Measurements from ENCODE around the gene C2orf80.
"Not testable (repeated sequence)": the region's sequence is repeated elsewhere in the genome, so short reads cannot be mapped to it uniquely, and the experiment has no call there.

C2orf80 gene

DNA sequence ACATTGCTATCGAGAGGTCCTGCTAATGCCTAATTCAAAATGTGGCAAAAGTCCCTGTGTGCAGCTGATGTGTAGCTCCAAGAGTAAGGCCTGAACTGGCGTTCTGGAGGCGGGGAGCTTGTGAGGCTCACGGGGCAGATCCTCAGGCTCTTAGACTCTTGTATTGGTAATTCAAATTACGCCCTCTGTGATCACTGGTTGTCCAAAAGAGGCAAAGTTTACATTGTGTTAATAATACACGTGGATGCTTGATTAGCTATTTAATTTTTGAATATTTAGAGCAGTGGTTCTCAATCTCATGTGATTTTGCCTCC is 14.0 kb downstream of the C2orf80 start:
- no peak for DNase-seq

- DNase-seq, result peak; percentile 65
Measured at GRCh38 chr2:208175069-208175839, 14.6 kb downstream of the C2orf80 start.

DNA sequence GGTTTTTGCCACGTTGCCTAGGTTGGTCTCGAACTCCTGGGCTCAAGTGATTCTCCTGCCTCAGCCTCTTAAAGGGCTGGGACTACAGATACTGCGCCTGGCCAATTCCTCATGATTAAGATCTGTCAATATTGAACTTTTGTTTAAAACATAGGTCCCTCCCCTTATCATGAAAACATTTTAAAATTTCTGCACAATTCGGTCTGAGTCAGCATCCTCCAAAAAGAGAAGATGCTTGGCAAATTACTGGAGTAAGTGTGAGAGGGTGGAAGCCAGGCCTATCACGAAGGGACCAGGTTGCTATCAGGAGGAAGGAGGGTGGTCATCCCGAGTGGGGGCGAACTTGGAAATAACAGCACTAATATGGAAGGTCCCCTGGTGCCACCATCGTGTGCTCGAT is 15.7 kb downstream of the C2orf80 start:
- no peak for DNase-seq

- DNase-seq, result no peak
Measured at GRCh38 chr2:208172125-208172524, 17.7 kb downstream of the C2orf80 start.

DNA sequence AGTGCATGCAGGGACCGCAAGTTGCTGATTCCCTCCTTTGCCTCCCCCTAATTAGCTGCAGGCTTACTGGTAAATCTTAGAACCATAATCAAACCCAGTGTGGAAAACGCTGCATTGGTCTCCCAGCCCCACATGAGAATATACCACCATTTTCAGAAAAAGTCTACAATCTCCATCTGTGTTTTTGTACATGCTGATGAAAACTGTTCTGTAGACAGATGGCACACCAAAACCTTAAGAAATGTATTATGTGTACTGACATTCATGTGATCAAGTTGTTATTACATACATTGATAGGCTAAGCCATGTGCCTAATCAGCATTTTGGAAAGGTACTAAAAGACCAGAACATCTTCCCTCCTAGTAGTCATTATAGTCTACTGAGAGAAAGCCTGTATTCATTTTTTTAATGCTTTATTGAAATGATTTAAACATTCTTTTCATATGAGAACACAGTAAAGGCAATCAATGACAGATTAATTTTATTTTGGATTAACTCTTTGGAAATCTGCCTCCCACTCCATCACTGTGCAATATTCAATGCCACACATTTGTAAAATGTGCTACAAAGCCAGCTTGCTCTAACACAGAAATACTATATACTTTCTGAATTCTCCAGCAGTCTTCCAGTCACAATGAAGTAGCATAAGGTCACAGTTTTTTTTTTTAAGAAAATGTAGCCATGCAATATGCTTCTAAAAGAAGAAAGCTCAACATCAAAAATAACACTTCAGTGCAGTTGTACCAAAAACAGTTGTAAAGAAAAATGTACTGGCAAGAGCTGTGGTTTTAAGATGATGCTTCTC is 24.7 kb downstream of the C2orf80 start:
- no peak for DNase-seq

GRCh38 chr2:208163489-208163888 is 26.3 kb downstream of the C2orf80 start, which contains the start of gene CRYGA:
TSS of gene CRYGA (minus strand) at chr2:208163589. CDS start at chr2:208163556, 33 bp downstream.
- DNase-seq, result no peak

DNA sequence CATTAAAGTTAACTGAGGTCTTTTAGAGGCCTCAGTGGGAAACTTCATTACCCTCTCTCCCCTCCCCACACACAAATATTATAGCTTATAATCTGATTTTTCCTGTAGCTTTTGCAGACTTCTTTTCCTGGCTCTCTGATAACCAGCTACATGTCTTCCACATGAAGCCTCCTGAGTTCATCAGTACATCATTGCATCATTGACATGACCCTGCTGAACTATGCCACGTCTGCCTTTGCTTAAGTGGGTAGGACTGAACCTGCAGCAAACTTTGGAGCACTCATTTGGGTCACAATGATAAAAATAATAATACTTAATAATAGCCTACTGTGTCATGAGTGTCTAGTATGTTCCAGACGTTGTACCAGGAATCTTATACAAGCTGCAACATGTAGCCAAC is 33.4 kb downstream of the C2orf80 start:
- DNase-seq, result no peak

DNA sequence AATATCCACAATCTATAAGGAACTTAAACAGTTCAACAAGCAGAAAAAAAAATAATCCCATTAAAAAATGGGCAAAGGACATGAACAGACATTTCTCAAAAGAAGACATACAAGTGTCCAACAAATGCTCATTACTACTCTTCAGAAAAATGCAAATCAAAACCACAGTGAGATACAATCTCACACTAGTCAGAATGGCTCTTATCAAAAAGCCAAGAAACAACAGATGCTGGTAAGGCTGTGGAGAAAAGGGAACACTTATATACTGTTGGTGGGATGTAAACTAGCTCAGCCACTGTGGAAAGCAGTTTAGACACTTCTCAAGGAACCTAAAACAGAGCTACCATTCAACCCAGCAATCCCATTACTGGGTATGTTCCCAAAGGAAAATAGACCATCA is 36.7 kb downstream of the C2orf80 start:
- no peak for DNase-seq

DNA sequence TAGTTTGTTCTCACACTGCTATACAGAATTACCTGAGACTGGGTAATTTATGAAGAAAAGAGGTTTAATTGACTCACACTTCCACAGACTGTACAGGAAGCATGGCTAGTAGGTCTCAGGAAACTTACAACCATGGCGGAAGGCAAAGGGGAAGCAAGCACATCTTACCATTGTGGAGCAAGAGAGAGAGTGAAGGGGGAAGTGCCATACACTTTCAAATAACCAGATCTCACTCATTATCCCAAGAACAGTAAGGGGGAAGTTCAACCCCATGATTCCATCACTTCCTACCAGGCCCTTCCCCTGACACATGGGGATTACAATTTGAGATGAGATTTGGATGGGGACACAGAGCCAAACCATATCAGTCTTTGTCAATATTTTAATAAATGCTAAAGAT is 38.9 kb downstream of the C2orf80 start:
- no peak for DNase-seq

DNA sequence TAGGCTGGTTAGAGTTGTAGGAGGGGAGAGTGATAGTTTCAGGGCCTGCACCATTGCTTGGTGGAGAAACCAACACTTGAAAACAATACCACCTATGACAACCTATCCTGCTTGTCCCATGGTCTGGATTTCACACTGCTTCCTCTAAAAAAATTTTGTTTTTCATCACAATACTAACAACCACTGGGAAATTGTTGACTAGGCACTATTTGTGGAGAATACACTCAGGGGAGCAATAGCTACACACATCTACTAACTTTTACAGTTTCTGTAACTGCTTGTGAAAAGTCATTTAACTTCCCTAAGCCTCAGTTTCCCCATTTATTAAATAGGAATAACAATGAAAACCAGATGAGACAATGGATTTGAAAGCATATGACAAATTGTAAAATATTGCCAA is 39.7 kb downstream of the C2orf80 start:
- no peak for DNase-seq

GRCh38 chr2:208148803-208149202 is 41.0 kb downstream of the C2orf80 start:
- DNase-seq, result no peak

GRCh38 chr2:208147759-208148158 is 42.1 kb downstream of the C2orf80 start:
- no peak for DNase-seq

- DNase-seq, result no peak
Measured at GRCh38 chr2:208147008-208147407, 42.8 kb downstream of the C2orf80 start.

DNA sequence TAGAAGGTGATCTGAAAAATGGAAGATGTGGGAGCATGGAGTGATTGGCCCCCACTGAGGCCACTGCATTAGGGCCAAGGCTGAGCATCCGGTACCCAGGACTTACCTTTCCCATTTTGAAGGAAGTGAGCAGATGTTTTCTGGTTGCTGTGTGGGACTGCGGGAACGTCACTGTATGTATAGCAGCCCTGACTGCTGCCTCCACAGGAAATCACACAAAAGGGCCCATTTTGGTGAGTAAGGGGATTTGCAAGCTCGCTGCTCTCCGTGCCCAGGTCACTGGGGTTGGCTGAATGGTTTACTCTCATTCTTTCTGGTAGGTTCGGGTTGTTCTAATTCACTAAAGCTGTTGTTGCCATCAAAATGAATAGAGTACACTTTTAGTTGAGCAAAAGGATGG is 43.8 kb downstream of the C2orf80 start, which contains the start of gene CRYGB:
Gene CRYGB, minus strand, starts transcription at position 153 of the 400 bp plus-strand sequence. Its CDS starts 38 bp downstream, at position 115.
- no peak for DNase-seq

- no peak for DNase-seq
Measured at GRCh38 chr2:208142925-208143799, 46.7 kb downstream of the C2orf80 start.

- DNase-seq, result no peak
Measured at GRCh38 chr2:208142240-208142924, 47.4 kb downstream of the C2orf80 start.

DNA sequence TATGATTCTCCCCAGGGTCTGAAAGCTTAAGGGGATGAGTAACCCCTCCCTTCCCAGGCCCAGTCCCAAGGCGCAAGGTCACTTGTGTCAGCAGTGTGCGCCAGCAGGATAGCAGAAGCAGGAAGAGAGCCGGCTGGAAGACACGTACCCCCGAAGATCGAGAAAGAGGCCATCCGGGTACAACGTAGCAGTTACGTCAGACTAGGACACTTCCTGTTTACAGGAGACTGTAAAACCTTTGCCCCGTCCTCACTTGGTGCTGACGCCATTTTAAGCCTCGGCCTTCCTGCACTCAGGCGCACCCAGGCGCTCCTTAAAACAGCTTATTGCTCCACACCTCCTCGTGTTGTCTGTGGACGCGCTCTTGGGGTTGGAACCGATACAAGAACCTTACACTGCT is 50.4 kb downstream of the C2orf80 start:
- no peak for DNase-seq

GRCh38 chr2:208138334-208138733 is 51.5 kb downstream of the C2orf80 start:
- DNase-seq, result not testable (repeated sequence)

DNA sequence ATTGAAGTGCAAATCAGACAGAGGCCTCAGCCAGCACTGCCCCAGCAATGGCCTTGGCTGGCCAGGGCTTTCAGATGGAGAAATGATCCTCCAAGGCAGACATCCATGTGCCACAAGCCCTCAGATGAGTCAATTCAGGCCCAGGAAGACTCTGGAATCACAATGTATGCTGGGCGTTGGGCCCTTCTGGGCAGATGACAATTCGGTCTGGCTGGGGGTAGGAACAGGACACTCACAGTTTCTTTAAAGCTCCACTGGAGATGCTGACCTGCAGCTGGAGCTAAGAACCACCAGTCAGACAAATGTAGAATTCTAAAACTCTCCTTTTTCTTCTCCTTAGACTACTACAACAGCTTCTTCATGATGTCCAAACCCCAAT is 53.1 kb downstream of the C2orf80 start:
- DNase-seq, result no peak

GRCh38 chr2:208135794-208136715 is 53.8 kb downstream of the C2orf80 start:
- no peak for DNase-seq

- no peak for DNase-seq
Measured at GRCh38 chr2:208134928-208135586, 54.8 kb downstream of the C2orf80 start.

Measured in CD4-positive, alpha-beta T cell treated with Interleukin-17A for 1 hour (primary cell).